GM23248 (cell line): ENCODE results near the gene C2orf49. TPM values are rescaled to one million over a fixed set of nuclear protein-coding genes. Genes with fewer than 3 reads are reported as not detected.
A peak's percentile ranks its signal among the peaks of the same experiment; 100 is the strongest.
"Not testable (repeated sequence)": the region's sequence is repeated elsewhere in the genome, so short reads cannot be mapped to it uniquely, and the experiment has no call there.

Experiments
- DNase-seq: peaks from one replicate; pipeline ENCODE4 v3.0.0-alpha.2; 2015
- H2AFZ ChIP-seq: fragments of 200-600 bp; sonication (generic); 2 replicates; pipeline ENCODE4 v1.6.1; 2016; ENCODE audit warnings: antibody characterized with exemption
- H3F3A ChIP-seq: fragments of 200-600 bp; sonication (generic); 2 replicates; pipeline ENCODE4 v1.6.1; 2016; ENCODE audit warnings: mild to moderate bottlenecking, antibody characterized with exemption, mixed run types; ENCODE audit not compliant: insufficient read depth
- H3K27ac ChIP-seq: fragments of 200-600 bp; sonication (generic); 2 replicates; pipeline ENCODE4 v1.5.1; 2016; ENCODE audit warnings: mild to moderate bottlenecking
- H3K27me3 ChIP-seq: fragments of 200-600 bp; sonication (generic); replicated peaks from 2 replicates; pipeline ENCODE4 v1.6.1; 2016; ENCODE audit warnings: mild to moderate bottlenecking; ENCODE audit not compliant: insufficient read depth
- H3K36me3 ChIP-seq: fragments of 200-600 bp; sonication (generic); 2 replicates; pipeline ENCODE4 v1.6.1; 2016; ENCODE audit warnings: low read depth, mild to moderate bottlenecking
- H3K4me1 ChIP-seq: fragments of 200-600 bp; sonication (generic); 2 replicates; pipeline ENCODE4 v1.6.1; 2016; ENCODE audit warnings: mild to moderate bottlenecking; ENCODE audit not compliant: insufficient read depth
- H3K4me2 ChIP-seq: fragments of 200-600 bp; sonication (generic); one replicate; pipeline ENCODE4 v1.6.1; 2016; ENCODE audit warnings: mild to moderate bottlenecking; ENCODE audit not compliant: unreplicated experiment
- H3K4me3 ChIP-seq: fragments of 200-600 bp; sonication (generic); 2 replicates; pipeline ENCODE4 v1.5.1; 2016; ENCODE audit warnings: mild to moderate bottlenecking
- H3K79me2 ChIP-seq: fragments of 200-600 bp; sonication (generic); 2 replicates; pipeline ENCODE4 v1.6.1; 2016; ENCODE audit warnings: mild to moderate bottlenecking; ENCODE audit not compliant: insufficient read depth
- H3K9ac ChIP-seq: fragments of 200-600 bp; sonication (generic); 2 replicates; pipeline ENCODE4 v1.6.1; 2016; ENCODE audit warnings: mild to moderate bottlenecking
- H3K9me2 ChIP-seq: fragments of 200-600 bp; sonication (generic); 2 replicates; pipeline ENCODE4 v1.6.1; 2016; ENCODE audit warnings: mixed run types, mild to moderate bottlenecking, moderate library complexity; ENCODE audit not compliant: insufficient read depth
- H3K9me3 ChIP-seq: fragments of 200-600 bp; sonication (generic); one replicate; pipeline ENCODE4 v1.6.1; 2017; ENCODE audit warnings: low read depth
- H4K20me1 ChIP-seq: fragments of 200-600 bp; sonication (generic); 2 replicates; pipeline ENCODE4 v1.6.0; 2016; ENCODE audit not compliant: insufficient read depth
- EZH2 ChIP-seq: fragments of 200-600 bp; sonication (generic); IDR thresholded peaks from 2 replicates; pipeline ENCODE4 v1.6.1; 2018; ENCODE audit warnings: antibody characterized with exemption, mild to moderate bottlenecking; ENCODE audit not compliant: insufficient read depth, poor library complexity, severe bottlenecking
- EZH2phosphoT487 ChIP-seq: fragments of 200-600 bp; sonication (generic); IDR thresholded peaks from 2 replicates; pipeline ENCODE4 v1.6.1; 2018; ENCODE audit warnings: antibody characterized with exemption, moderate library complexity, mild to moderate bottlenecking, low read depth; ENCODE audit not compliant: insufficient read depth
- WGBS, 2 experiments: methylation state at CpG; one replicate each; pipeline ENCODE4 v1.1.6; 2015 to 2017; ENCODE audit warnings: low lambda C conversion rate in 2 of 2, low coverage in 1 of 2; ENCODE audit errors: missing lambda C conversion rate in 2 of 2; 5-methylcytosine and 5-hydroxymethylcytosine counted together
- in situ Hi-C: fragments of 300-500 bp; cut with MboI; formaldehyde crosslinking; loops from 2 replicates; pipeline ENCODE4 v1.15.0; 2020
- polyA plus RNA-seq: library from polyadenylated mRNA; unstranded; fragments of >200 nt; fragmentation: Nextera tagmentation; extraction: Ambion mirVana; gene quantifications from 2 replicates; pipeline ENCODE4 v1.2.1, GENCODE V29; 2016
- total RNA-seq: library from RNA; depleted of rRNA; stranded (reverse); fragments of >200 nt; shearing (Covaris generic); gene quantifications from 2 replicates; pipeline ENCODE4 v1.2.3, GENCODE V29; 2014

The C2orf49 gene
- total and polyA plus RNA-seq, 2 experiments from 2014 or later: 9.0 to 13.6 TPM

DNA sequence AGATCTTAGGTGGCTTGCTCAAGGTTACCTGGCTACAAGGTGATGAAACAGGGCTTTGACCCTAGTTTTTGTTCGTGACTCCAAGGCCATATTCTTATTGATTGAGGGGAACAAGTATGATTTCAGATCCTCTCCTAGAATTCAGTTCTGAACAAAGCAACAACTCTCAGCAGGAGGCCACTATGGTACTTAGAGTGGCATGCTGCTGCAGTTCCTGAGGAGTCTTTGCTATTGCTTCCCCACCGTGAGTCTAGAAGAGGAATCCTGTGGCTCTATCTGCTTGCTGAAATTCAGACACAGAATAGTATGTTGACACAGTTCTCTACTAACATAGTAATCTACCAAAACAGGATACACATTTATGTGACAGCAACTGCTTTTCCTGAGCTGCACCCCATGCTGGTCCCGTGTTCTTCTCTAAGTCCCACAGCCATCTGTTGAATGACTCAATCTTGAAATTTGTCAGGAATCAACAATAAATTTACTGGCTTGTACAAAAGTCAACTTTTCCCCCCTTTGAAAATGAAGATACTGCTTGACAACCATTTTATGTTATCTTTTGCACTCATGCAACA lies 11.9 kb upstream of the C2orf49 start:
- WGBS, 2 experiments: 56 to 65% methylated on average over 3 of the region's 3 CpGs
- Histone ChIP-seq H3K79me2 (peaks cover 66% of the 10 kb centered on the region), H2AFZ (no peak overlapping the region), H3F3A (0 out of 2 replicates have a peak, but pooled peaks cover 13% of the 10 kb centered on the region), H3K27ac (peak overlapping the region; percentile 56; the same call in 1 of the 2 replicates), H3K9me2 (no peaks in the 10 kb centered on the region), H4K20me1 (no peaks in the 10 kb centered on the region), H3K4me2 (peak overlapping the region; percentile 9), H3K9me3 (no peaks in the 10 kb centered on the region), H3K4me1 (peaks cover 35% of the 10 kb centered on the region), H3K4me3 (no peak overlapping the region), H3K9ac (no peak overlapping the region), H3K27me3 (no peaks in the 10 kb centered on the region), H3K36me3 (no peaks in the 10 kb centered on the region)
- in situ Hi-C loops: no loop called here
- no peak for TF ChIP-seq EZH2phosphoT487
- TF ChIP-seq EZH2: no peak
- peak; percentile 19 for DNase-seq

DNA sequence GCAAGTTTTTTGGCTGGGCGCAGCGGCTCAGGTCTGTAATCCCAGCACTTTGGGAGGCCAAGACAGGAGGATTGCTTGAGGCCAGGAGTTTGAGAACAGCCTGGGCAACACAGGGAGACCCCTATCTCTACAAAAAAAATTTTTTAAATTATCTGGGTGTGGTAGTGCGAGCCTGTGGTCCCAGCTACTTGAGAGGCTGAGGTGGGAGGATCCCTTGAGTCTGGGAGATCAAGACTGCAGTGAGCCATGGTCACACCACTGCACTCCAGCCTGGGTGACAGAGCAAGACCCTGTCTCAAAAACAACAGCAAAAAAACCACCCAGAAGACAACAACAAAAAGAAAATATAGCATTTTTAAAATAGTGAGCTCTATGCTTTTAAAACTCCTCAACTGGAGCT lies 10.1 kb upstream of the C2orf49 start:
- H3K9ac ChIP-seq, H3K27me3 ChIP-seq, H4K20me1 ChIP-seq, H3K4me3 ChIP-seq, H2AFZ ChIP-seq, H3K27ac ChIP-seq, H3K36me3 ChIP-seq, DNase-seq, H3K9me3 ChIP-seq, H3K9me2 ChIP-seq, in situ Hi-C loops, H3K4me2 ChIP-seq: not testable (repeated sequence)
- 0 out of 2 replicates have a peak, but pooled peaks cover 16% of the 10 kb centered on the region for H3F3A ChIP-seq
- 96 to 98% methylated on average over 3 of the region's 3 CpGs for WGBS, 2 experiments
- peaks cover 58% of the 10 kb centered on the region for H3K79me2 ChIP-seq
- peaks cover 33% of the 10 kb centered on the region for H3K4me1 ChIP-seq

DNA sequence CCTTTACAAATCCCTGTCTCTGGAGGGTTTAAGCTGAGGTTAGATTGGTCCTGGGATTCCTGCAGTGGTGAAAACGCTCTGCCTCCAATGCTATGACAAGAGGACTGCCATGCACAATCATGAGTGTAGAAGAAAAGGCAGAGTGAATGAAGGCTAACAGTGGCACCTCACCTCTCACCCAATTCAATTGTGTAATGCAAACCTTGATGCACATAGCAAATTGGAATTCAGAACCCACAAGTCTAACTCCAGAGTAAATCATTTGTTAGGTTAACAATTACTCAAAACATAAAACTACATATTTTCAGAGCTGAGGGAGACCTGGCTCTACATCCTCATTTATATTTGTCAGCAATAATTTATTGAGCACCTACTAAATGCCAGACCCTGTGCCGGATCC lies 9.7 kb upstream of the C2orf49 start:
- Histone ChIP-seq H3K4me2 (no peak overlapping the region), H3F3A (0 out of 2 replicates have a peak, but pooled peaks cover 16% of the 10 kb centered on the region), H3K4me3 (no peak overlapping the region), H2AFZ (no peak overlapping the region), H3K79me2 (peaks cover 55% of the 10 kb centered on the region), H3K27ac (no peak overlapping the region), H3K9me3 (no peaks in the 10 kb centered on the region), H3K9ac (no peak overlapping the region), H3K27me3 (no peaks in the 10 kb centered on the region), H3K9me2 (no peaks in the 10 kb centered on the region), H3K36me3 (no peaks in the 10 kb centered on the region), H4K20me1 (no peaks in the 10 kb centered on the region), H3K4me1 (peaks cover 33% of the 10 kb centered on the region)
- no peak for DNase-seq
- WGBS, 2 experiments: 73 to 80% methylated on average over 2 of the region's 2 CpGs
- TF ChIP-seq EZH2 (no peak), EZH2phosphoT487 (no peak)
- in situ Hi-C loops: no loop called here

DNA sequence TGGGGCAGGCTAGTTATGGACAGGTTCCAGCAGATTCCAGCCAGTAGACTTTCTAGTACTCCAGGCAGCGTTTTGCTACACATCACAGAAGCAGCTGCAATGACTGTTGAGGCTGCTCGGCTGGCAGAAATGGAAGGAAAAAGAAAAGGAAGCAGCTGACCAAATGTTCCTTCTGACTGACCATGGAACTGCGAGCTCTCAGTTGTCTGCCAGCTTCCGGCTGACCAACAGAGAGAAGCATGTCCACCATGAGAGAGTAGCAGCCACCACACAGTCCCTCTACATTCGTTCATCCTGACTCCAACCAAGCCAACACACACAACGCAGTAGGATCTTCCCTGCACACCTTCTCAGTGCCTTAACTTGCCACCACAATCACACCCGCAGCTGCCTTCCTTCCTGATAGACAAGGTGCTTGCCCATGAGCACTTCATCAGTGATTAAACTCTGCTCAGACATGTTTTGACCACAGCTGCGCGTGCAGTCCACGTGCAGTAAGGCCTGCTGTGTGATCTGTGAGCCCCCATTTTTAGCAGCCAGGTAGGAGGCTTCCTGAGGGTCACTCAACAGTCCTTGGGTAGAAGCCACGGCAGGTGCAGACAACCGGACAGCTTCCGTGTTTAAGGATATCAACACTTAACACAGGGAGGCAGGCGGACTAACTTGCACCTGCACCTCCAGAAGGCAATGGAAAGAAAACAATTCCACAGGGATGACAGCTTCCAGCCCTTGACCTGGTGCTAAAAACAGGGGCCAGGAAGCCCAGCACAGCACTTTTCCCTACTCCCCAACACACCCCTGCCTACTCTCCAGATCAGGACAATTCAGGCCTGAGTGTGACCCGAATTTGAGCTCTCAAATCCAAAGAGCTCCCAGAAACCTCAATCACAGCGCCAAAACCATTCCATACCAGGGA lies 8.8 kb upstream of the C2orf49 start:
- peak overlapping the region; percentile 80 for H3K4me3 ChIP-seq
- peak overlapping the region; percentile 87 for H3K4me2 ChIP-seq
- no peaks in the 10 kb centered on the region for H3K36me3 ChIP-seq
- peak overlapping the region; percentile 79 for H3K9ac ChIP-seq
- no peaks in the 10 kb centered on the region for H4K20me1 ChIP-seq
- WGBS, 2 experiments: 62% methylated on average over 16 of the region's 16 CpGs
- no peaks in the 10 kb centered on the region for H3K27me3 ChIP-seq
- TF ChIP-seq EZH2: no peak
- no peak for TF ChIP-seq EZH2phosphoT487
- no peaks in the 10 kb centered on the region for H3K9me2 ChIP-seq
- H2AFZ ChIP-seq: peak overlapping the region; percentile 90
- DNase-seq: peak; percentile 23
- in situ Hi-C loops: no loop called here
- H3K9me3 ChIP-seq: no peaks in the 10 kb centered on the region
- no peak overlapping the region for H3K27ac ChIP-seq
- peaks cover 48% of the 10 kb centered on the region for H3K79me2 ChIP-seq
- H3K4me1 ChIP-seq: peaks cover 33% of the 10 kb centered on the region
- 0 out of 2 replicates have a peak, but pooled peaks cover 16% of the 10 kb centered on the region for H3F3A ChIP-seq
